GM13976 (cell line): Measurements from ENCODE around the gene CDK12.
"Not testable (repeated sequence)": the region's sequence is repeated elsewhere in the genome, so short reads cannot be mapped to it uniquely, and the experiment has no call there.

Source experiments
- DNase-seq: peaks from one replicate; pipeline ENCODE4 v3.0.0; 2012; ENCODE audit warnings: low spot score
- CTCF ChIP-seq: IDR thresholded peaks from 2 replicates; pipeline ENCODE4 v1.5.1; 2012; ENCODE audit warnings: borderline replicate concordance, mild to moderate bottlenecking; ENCODE audit not compliant: insufficient read depth; ENCODE audit errors: extremely low read depth, missing control alignments, control extremely low read depth
- in situ Hi-C: fragments of 300-500 bp; cut with MboI; formaldehyde crosslinking; loops from one replicate; pipeline ENCODE4 v1.12.0; 2022; ENCODE audit warnings: low sequenced_read_pairs, mixed read lengths, inconsistent platforms; ENCODE audit not compliant: unreplicated experiment

Gene CDK12

GRCh38 chr17:39529455-39529854 is 68.2 kb downstream of the CDK12 start:
- in situ Hi-C loops, result no loop called here
- no peak for TF ChIP-seq CTCF
- no peak for DNase-seq

- in situ Hi-C loops, result no loop called here
- TF ChIP-seq CTCF, result no peak
- no peak for DNase-seq
Measured at GRCh38 chr17:39530513-39530912, 69.2 kb downstream of the CDK12 start.

GRCh38 chr17:39531252-39531651 is 70.0 kb downstream of the CDK12 start:
- TF ChIP-seq CTCF, result no peak
- no peak for DNase-seq
- in situ Hi-C loops, result no loop called here

GRCh38 chr17:39533891-39534290 is 72.6 kb downstream of the CDK12 start:
- in situ Hi-C loops, result no loop called here
- no peak for TF ChIP-seq CTCF
- no peak for DNase-seq

GRCh38 chr17:39534768-39535405 is 73.6 kb downstream of the CDK12 start:
- no peak for TF ChIP-seq CTCF
- in situ Hi-C loops, result no loop called here

GRCh38 chr17:39536468-39536867 is 75.2 kb downstream of the CDK12 start:
- no peak for TF ChIP-seq CTCF
- in situ Hi-C loops, result no loop called here
- DNase-seq, result no peak

More at GRCh38 chr17:39534768-39535405, 73.6 kb downstream of the CDK12 start:
- no peak for DNase-seq

GRCh38 chr17:39537364-39537763 is 76.1 kb downstream of the CDK12 start:
- in situ Hi-C loops, DNase-seq: not testable (repeated sequence)
